ENCODE results near the gene NDUFS6. TPM values are rescaled to one million over a fixed set of nuclear protein-coding genes. Genes with fewer than 3 reads are reported as not detected.

The NDUFS6 gene
- total RNA-seq, 1 donor: 30.9 TPM

- H3K4me3 ChIP-seq (ENCODE audit: low read depth, low read length): no peak overlapping the region
- TF ChIP-seq CTCF (IDR thresholded peaks at IDR 0.05; ENCODE audit: insufficient read depth, low read length): no peak
- no peak for DNase-seq (ENCODE audit: low read depth)
Observed at GRCh38 chr5:1823381-1824034, 22.3 kb downstream of the NDUFS6 start.

DNA sequence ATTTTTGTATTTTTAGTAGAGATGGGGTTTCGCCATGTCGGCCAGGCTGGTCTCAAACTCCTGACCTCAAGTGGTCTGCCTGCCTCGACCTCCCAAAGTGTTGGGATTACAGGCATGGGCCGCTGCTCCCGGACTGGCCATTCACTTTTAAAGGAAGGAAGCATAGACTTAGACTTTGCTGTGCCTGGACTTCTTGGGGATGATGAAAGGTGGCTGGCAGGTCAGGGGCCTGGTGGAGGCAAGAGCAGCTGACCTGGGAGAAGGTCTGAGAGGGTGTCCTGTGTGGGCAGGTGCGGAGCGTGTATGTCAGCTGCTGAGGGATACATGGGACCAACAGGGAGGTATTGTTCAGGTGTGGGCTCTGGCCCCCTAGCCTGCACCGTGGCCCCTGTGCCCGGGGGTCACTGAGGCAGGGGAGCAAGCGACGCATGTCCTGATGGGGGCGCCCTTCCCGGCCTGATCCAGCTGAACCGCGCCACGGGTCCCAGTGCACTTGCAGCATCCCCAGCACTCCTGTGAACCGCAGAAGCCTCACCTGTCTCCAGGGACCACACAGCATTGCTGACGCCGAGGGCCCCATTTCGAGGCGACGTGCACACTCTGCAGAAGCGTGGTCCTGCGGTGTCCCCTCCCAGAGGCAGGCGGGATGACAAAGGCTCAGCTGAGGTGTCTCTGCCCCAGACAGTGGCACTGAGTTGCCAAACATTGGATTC, 23.1 kb downstream of the NDUFS6 start:
- DNase-seq (ENCODE audit: low read depth): no peak
- TF ChIP-seq CTCF (IDR thresholded peaks at IDR 0.05; ENCODE audit: insufficient read depth, low read length): no peak
- H3K4me3 ChIP-seq (ENCODE audit: low read depth, low read length): no peak overlapping the region

DNA sequence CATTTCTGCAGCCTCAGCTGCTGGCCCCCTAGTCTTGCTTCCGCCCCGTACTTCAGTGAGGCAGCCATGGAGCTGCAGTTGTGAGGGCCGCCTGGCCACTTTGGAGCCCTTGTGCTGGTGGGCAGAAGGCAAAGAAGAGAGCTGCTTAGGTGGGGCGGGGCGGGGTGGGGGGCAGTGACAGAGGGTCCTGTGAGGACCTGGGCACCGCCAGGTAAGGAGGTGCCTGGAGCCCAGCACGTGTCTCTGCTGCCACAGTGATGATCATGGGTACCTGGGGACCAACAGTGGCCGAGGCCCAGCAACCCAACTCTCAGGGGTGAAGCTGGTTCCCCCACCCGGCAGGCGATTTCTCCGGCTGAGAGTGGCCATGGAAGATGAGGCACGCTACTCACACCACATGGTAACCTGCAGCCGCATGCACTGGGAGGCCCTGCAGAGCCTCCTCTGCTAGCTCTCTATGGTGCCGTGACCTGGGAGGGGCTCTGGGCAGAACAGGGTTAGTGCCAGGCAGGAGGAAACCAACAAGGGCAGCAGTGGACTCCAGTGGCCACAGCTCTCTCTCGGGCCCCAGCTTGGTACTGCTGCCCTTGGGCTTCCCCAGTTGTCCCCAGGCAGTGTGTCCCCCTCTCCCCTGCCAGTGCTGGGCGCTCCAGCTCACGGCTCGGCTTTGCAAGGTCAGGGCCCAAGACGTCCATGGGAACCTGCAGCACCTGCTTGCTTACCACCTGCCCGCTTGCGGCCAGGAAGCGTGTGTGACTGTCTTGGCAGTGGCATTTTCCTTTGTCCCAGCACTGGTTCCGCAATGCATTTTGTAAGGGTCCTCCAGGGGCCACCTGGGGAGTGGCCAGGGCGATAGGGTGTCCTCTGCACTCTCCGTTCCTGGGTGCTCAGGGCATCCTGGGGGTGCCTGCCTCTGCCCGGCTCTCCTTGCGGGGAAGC, 24.0 kb downstream of the NDUFS6 start:
- no peak for DNase-seq (ENCODE audit: low read depth)
- TF ChIP-seq CTCF (IDR thresholded peaks at IDR 0.05; ENCODE audit: insufficient read depth, low read length): no peak
- H3K4me3 ChIP-seq (ENCODE audit: low read depth, low read length): no peak overlapping the region

GRCh38 chr5:1826235-1826980, 25.2 kb downstream of the NDUFS6 start:
- DNase-seq (ENCODE audit: low read depth): no peak
- no peak for TF ChIP-seq CTCF (IDR thresholded peaks at IDR 0.05; ENCODE audit: insufficient read depth, low read length)
- H3K4me3 ChIP-seq (ENCODE audit: low read depth, low read length): no peak overlapping the region

GRCh38 chr5:1827025-1827885, 26.0 kb downstream of the NDUFS6 start:
- no peak overlapping the region for H3K4me3 ChIP-seq (ENCODE audit: low read depth, low read length)
- DNase-seq (ENCODE audit: low read depth): no peak
- TF ChIP-seq CTCF (IDR thresholded peaks at IDR 0.05; ENCODE audit: insufficient read depth, low read length): no peak
